Activated CD8-positive, alpha-beta T cell treated with anti-CD3 and anti-CD28 coated beads for 36 hours (primary cell): ENCODE measurements around the gene TMEM165. TPM values are rescaled to one million over a fixed set of nuclear protein-coding genes. Genes with fewer than 3 reads are reported as not detected.
"Not testable (repeated sequence)": the region's sequence is repeated elsewhere in the genome, so short reads cannot be mapped to it uniquely, and the experiment has no call there.

Experiments used
- ATAC-seq: fragments of 200-7000 bp; cut with Tn5 transposase; one replicate; pipeline ENCODE4 v1.10.0; 2021; ENCODE audit warnings: mild to moderate bottlenecking, moderate library complexity
- CTCF ChIA-PET: fragments of 350-600 bp; sonication (Branson Sonifier 250); formaldehyde crosslinking; loops from one replicate; lab custom pipeline; 2021; ENCODE audit warnings: antibody characterized with exemption; lab: Charles Lee
- POLR2A ChIA-PET: fragments of 350-600 bp; sonication (Branson Sonifier 250); formaldehyde crosslinking; loops from one replicate; lab custom pipeline; 2021; ENCODE audit warnings: antibody characterized with exemption; lab: Charles Lee
- DNase-seq: peaks from one replicate; pipeline ENCODE4 v3.0.0-alpha.2; 2020
- H3K27ac Mint-ChIP-seq: one replicate; pipeline ENCODE4 v1.8.0; 2021; ENCODE audit warnings: mild to moderate bottlenecking, mixed read lengths
- H3K27me3 Mint-ChIP-seq: one replicate; pipeline ENCODE4 v1.8.0; 2021; ENCODE audit warnings: mixed read lengths
- H3K36me3 Mint-ChIP-seq: one replicate; pipeline ENCODE4 v1.8.0; 2021; ENCODE audit warnings: low read depth, mixed read lengths
- H3K4me1 Mint-ChIP-seq: one replicate; pipeline ENCODE4 v1.8.0; 2021; ENCODE audit warnings: low read depth, mixed read lengths
- H3K4me3 Mint-ChIP-seq: one replicate; pipeline ENCODE4 v1.8.0; 2021; ENCODE audit warnings: mild to moderate bottlenecking, moderate library complexity, mixed read lengths
- H3K9me3 Mint-ChIP-seq: one replicate; pipeline ENCODE4 v1.8.0; 2021; ENCODE audit warnings: mixed read lengths
- CTCF ChIP-seq: fragments of 200-600 bp; IDR thresholded peaks from one replicate; pipeline ENCODE4 v1.8.0; 2022; ENCODE audit warnings: antibody characterized with exemption, mild to moderate bottlenecking
- intact Hi-C: fragments of 100-400 bp; cut with micrococcal nuclease; formaldehyde crosslinking; loops from one replicate; pipeline ENCODE4 v1.10.0; 2022
- total RNA-seq, 2 experiments: library from RNA; stranded (reverse); gene quantifications; one replicate each; pipeline ENCODE4 v1.2.3, GENCODE V29; 2021

The TMEM165 gene
- total RNA-seq, 2 experiments from 2014 or later = 46.6 to 46.9 TPM

- Mint-ChIP-seq H3K36me3 (peaks cover 13% of the 10 kb centered on the region), H3K4me3 (peak overlapping the region; percentile 83), H3K4me1 (peaks cover 25% of the 10 kb centered on the region), H3K9me3 (peaks cover 3% of the 10 kb centered on the region), H3K27ac (no peak overlapping the region), H3K27me3 (no peaks in the 10 kb centered on the region)
- DNase-seq (no peak), ATAC-seq (no peak)
- ChIA-PET POLR2A (no interaction called here), CTCF (interaction anchor here (1.1 to 4.8 kb wide), 2 partner anchors 36 to 46 kb away, joined by 3 to 28 read pairs; partner anchors contain the start of gene TMEM165)
- TF ChIP-seq CTCF = no peak
- intact Hi-C loops = loop anchor here (5.0 kb wide), 1 partner anchor 204 kb away; no protein-coding TSS in a partner anchor
Observed at GRCh38 chr4:55348466-55348865, 47.3 kb upstream of the TMEM165 start.

GRCh38 chr4:55350870-55351269 is 44.9 kb upstream of the TMEM165 start:
- CTCF ChIA-PET, ATAC-seq: not testable (repeated sequence)

GRCh38 chr4:55351824-55352223 is 43.9 kb upstream of the TMEM165 start:
- no peak for TF ChIP-seq CTCF
- DNase-seq = no peak
- Mint-ChIP-seq H3K27me3 (no peaks in the 10 kb centered on the region), H3K9me3 (no peaks in the 10 kb centered on the region), H3K4me3 (no peak overlapping the region), H3K36me3 (peaks cover 22% of the 10 kb centered on the region), H3K4me1 (peaks cover 16% of the 10 kb centered on the region), H3K27ac (no peak overlapping the region)
- ATAC-seq = no peak
- intact Hi-C loops = no loop called here
- POLR2A ChIA-PET = no interaction called here
- CTCF ChIA-PET = no interaction called here

More at GRCh38 chr4:55350870-55351269, 44.9 kb upstream of the TMEM165 start:
- POLR2A ChIA-PET = interaction anchor here (0.6 kb wide), 1 partner anchor 33 kb away, joined by 5 read pairs; no protein-coding TSS in a partner anchor
- H3K27ac Mint-ChIP-seq, H3K9me3 Mint-ChIP-seq, DNase-seq, intact Hi-C loops, H3K27me3 Mint-ChIP-seq, H3K4me3 Mint-ChIP-seq: not testable (repeated sequence)
- Mint-ChIP-seq H3K4me1 (peaks cover 17% of the 10 kb centered on the region), H3K36me3 (peaks cover 22% of the 10 kb centered on the region)

GRCh38 chr4:55352726-55353125 is 43.0 kb upstream of the TMEM165 start:
- ChIA-PET CTCF (interaction anchor here (1.1 kb wide), 2 partner anchors 30 to 50 kb away, joined by 3 read pairs; no protein-coding TSS in a partner anchor), POLR2A (interaction anchor here (0.6 kb wide), 1 partner anchor 74 kb away, joined by 3 read pairs; no protein-coding TSS in a partner anchor)
- no peak for ATAC-seq

GRCh38 chr4:55353228-55353747 is 42.5 kb upstream of the TMEM165 start:
- intact Hi-C loops, H3K4me1 Mint-ChIP-seq, H3K27ac Mint-ChIP-seq, DNase-seq, H3K4me3 Mint-ChIP-seq, H3K27me3 Mint-ChIP-seq, H3K9me3 Mint-ChIP-seq, POLR2A ChIA-PET, ATAC-seq: not testable (repeated sequence)
- CTCF ChIA-PET = interaction anchor here (1.1 kb wide), 2 partner anchors 31 to 49 kb away, joined by 3 read pairs; no protein-coding TSS in a partner anchor
- H3K36me3 Mint-ChIP-seq = peaks cover 22% of the 10 kb centered on the region

More at GRCh38 chr4:55352726-55353125, 43.0 kb upstream of the TMEM165 start:
- intact Hi-C loops = no loop called here
- DNase-seq = no peak
- H3K4me3 Mint-ChIP-seq = no peak overlapping the region
- H3K4me1 Mint-ChIP-seq = peaks cover 7% of the 10 kb centered on the region
- no peaks in the 10 kb centered on the region for H3K9me3 Mint-ChIP-seq
- H3K27me3 Mint-ChIP-seq = no peaks in the 10 kb centered on the region
- H3K36me3 Mint-ChIP-seq = peaks cover 22% of the 10 kb centered on the region
- H3K27ac Mint-ChIP-seq = no peak overlapping the region
- no peak for TF ChIP-seq CTCF

- ChIA-PET POLR2A (interaction anchor here (0.6 to 1.3 kb wide), 2 partner anchors 30 to 115 kb away, joined by 3 read pairs; no protein-coding TSS in a partner anchor), CTCF (interaction anchor here (0.7 to 2.0 kb wide), 3 partner anchors 8 to 13 kb away, joined by 3 to 6 read pairs (median 3); partner anchors contain the start of gene SRD5A3)
Observed at GRCh38 chr4:55354648-55355047, 41.1 kb upstream of the TMEM165 start.

More at GRCh38 chr4:55354648-55355047, 41.1 kb upstream of the TMEM165 start:
- peaks cover 16% of the 10 kb centered on the region for H3K4me1 Mint-ChIP-seq
- no peak for DNase-seq
- ATAC-seq = no peak
- no peaks in the 10 kb centered on the region for H3K9me3 Mint-ChIP-seq
- H3K27ac Mint-ChIP-seq = no peak overlapping the region
- H3K36me3 Mint-ChIP-seq = peaks cover 22% of the 10 kb centered on the region
- no peak for TF ChIP-seq CTCF
- no peaks in the 10 kb centered on the region for H3K27me3 Mint-ChIP-seq
- intact Hi-C loops = no loop called here
- H3K4me3 Mint-ChIP-seq = no peak overlapping the region
